HG03095 (cell line): ENCODE data around the gene PTP4A2.

Source experiments
- ATAC-seq: cut with Tn5 transposase; IDR thresholded peaks from one replicate; pipeline ENCODE4 v1.9.1; 2021; ENCODE audit warnings: moderate library complexity; ENCODE audit not compliant: unreplicated experiment

PTP4A2 gene

DNA sequence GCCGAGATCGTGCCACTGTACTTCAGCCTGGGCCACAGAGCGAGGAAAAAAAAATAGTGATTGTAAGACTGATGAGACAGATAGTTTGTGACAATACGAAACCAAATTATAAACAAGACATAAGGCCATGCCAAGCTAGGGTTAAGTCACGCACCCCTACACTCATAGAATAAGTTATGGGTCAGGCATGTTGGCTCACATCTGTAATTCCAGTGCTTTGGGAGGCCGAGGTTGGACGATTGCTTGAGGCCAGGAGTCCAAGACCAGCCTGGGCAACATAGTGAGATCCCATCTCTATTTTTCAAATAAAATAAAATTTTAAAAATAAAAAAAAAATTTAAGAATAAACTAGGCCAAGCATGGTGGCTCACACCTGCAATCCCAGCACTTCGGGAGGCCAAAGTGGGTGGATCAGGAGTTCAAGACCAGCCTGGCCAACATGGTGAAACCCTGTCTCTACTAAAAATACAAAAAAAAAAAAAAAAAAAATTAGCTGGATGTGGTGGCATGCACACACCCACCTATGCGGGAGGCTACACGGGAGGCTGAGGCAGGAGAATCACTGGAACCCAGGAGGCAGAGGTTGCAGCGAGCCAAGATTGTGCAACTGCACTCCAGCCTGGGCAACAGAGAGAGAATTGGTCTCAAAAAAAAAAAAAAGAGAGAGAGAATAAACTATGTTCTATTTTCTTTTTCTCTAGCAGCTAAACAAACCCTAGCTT, 72.3 kb downstream of the PTP4A2 start:
- ATAC-seq, result no peak

DNA sequence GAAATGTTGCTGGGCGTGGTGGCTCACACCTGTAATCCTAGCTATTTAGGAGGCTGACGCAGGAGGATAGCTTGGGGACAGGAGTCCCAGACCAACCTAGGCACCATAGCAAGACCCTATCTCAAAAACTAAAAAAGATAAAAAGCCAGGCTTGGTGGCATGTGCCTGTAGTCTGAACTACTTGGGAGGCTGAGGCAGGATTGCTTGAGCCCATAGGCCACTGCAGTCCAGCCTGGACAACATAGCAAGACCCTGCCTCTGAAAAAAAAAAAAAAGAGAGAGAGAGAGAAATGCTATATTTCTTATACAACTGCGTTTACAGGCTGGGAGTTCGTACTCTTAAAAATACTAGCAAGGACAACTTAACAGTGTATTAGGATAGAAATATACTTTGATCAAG, 76.1 kb downstream of the PTP4A2 start:
- ATAC-seq, result no peak

DNA sequence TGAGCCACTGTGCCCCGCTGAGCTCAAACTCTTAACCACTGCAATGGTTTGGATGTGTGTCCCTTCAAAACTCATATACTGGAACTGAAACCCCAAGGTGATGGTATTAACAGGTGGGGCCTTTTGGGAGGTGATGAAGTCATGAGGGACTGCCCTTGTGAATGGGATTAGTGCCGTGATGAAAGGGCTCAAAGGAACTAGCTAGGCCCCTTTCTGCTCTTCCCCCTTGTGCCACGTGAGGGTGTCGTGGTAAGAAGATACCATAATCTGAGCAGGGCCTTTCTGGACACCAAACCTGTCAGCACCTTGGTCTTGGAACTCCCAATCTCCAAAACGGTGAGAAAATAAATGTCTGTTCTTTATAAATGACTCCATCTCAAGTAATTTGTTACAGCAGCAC, 76.8 kb downstream of the PTP4A2 start:
- no peak for ATAC-seq

DNA sequence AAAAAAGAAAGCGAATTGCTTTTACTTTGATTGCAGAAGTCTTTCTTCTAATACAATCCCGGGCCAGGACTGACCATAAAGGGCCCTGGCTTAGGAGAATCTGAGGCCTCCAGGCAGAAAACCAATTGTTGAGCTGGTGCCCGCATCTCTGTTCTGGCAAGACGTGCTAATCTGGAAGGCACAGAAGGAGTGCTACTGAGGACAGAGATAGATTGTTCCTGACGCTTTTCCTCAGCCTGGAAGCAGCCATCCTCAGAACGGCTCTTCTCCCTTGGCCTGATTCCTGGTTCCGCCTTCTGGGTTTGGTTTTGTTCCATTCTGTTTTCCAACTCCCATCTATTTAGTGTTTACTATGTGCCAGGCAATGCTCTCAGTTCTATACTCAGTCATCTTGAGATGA, 77.6 kb downstream of the PTP4A2 start:
- ATAC-seq, result no peak

DNA sequence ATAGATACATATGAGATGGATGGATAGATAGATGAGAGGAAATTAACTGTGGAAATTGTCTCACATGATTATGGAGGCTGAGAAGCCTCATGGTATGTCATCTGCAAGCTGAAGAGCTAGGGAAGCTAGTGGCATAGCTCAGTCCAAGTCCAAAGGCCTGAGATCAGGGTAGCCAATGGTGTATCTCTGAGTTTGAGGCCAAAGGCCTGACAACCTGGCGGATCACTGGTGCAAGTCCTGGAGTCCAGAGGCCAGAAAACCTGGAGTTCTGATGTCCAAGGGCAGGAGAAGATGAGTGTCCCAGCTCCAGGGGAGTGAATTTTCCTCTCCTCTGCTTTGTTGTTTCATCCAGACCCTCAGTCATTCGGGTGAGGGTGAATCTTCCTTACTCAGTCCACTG, 78.4 kb downstream of the PTP4A2 start:
- no peak for ATAC-seq

DNA sequence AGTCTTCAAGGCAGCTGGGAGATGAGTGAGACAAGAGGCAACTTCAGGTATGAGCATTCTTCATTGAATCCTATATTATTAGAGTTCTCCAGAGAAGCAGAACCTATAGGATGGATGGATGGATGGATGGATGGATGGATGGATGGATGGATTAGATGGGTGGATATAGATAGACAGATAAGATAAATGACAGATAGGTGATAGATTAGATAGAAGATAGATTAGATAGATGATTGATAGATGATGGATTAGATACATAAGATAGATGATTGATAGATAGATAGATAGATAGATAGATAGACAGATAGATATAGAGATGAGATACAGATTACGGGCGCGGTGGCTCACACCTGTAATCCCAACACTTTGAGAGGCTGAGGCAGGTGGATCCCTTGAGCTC, 79.1 kb downstream of the PTP4A2 start:
- no peak for ATAC-seq

DNA sequence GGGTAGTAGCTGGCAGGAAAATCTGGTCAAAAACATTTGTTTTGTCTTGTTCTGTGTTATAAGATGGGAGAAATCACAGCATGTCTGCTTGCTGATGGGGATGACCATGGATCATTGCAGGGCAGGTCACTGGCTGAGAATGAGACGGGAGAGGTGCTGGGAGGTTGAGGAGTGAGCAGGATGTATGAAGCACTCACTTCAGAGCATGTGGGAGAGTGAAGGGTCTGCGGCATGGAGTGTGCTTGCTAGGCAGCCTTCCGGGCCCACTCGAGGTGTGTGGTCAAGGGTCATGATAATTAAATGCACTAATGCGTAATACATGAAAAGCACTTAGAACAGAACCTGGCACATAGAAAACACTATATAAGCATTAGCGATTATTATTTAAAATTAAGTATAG, 80.3 kb downstream of the PTP4A2 start:
- no peak for ATAC-seq
